Prostate gland (tissue), 2 donors: ENCODE results near the gene PPP3R1. TPM values are rescaled to one million over a fixed set of nuclear protein-coding genes. Genes with fewer than 3 reads are reported as not detected.

Source experiments
- DNase-seq: peaks from one replicate; pipeline ENCODE4 v3.0.0-alpha.2; 2019; ENCODE audit warnings: low spot score
- H3K27ac ChIP-seq, 2 donors: fragments of 200-600 bp; sonication (generic); 2 replicates each; pipeline ENCODE4 v1.5.1; 2017 to 2019
- H3K27me3 ChIP-seq: fragments of 200-600 bp; sonication (generic); replicated peaks from 2 replicates; pipeline ENCODE4 v1.5.1; 2019; ENCODE audit not compliant: insufficient read depth
- H3K36me3 ChIP-seq, 2 donors: fragments of 200-600 bp; sonication (generic); 1 replicate in 1 of 2; 2 replicates in 1 of 2; pipeline versions ENCODE4 v1.5.1 to v1.8.1; 2017 to 2019
- H3K4me1 ChIP-seq: fragments of 200-600 bp; sonication (generic); replicated peaks from 2 replicates; pipeline ENCODE4 v1.5.1; 2019
- H3K4me3 ChIP-seq, 2 donors: fragments of 200-600 bp; sonication (generic); 2 replicates each; pipeline ENCODE4 v1.5.1; 2017 to 2019
- H3K9me3 ChIP-seq: fragments of 200-600 bp; sonication (generic); 2 replicates; pipeline ENCODE4 v1.5.1; 2017
- CTCF ChIP-seq, 4 experiments: fragments of 200-600 bp in 2 of 4; fragments of 450-650 bp in 2 of 4; sonication (generic) in 2 of 4; IDR thresholded peaks; 1 replicate in 3 of 4; 2 replicates in 1 of 4; pipeline ENCODE4 v1.5.1; 2016 to 2019; ENCODE audit warnings: antibody characterized with exemption in 4 of 4, mild to moderate bottlenecking in 2 of 4, moderate library complexity in 2 of 4
- POLR2A ChIP-seq: fragments of 450-650 bp; IDR thresholded peaks from one replicate; pipeline ENCODE4 v1.6.1; 2016; ENCODE audit warnings: antibody characterized with exemption, mild to moderate bottlenecking
- POLR2AphosphoS5 ChIP-seq: sonication (generic); formaldehyde crosslinking; IDR thresholded peaks from one replicate; pipeline ENCODE4 v1.6.1; 2017; ENCODE audit warnings: antibody characterized with exemption
- WGBS: methylation state at CpG from one replicate; pipeline ENCODE4 v1.1.5; 2018; 5-methylcytosine and 5-hydroxymethylcytosine counted together
- intact Hi-C: fragments of 100-400 bp; cut with DNase I; formaldehyde crosslinking; loops from one replicate; pipeline ENCODE4 v1.14.2; 2022
- total RNA-seq, 2 donors: library from RNA; depleted of rRNA; stranded (reverse); fragments of >200 nt; gene quantifications; one replicate each; pipeline ENCODE4 v1.1.0, GENCODE V29; 2016

The PPP3R1 gene
- total RNA-seq, 2 donors from 2014 or later = 31.3 to 34.9 TPM

GRCh38 chr2:68244456-68244855 lies 7.9 kb downstream of the PPP3R1 start:
- H3K9me3 ChIP-seq = no peaks in the 10 kb centered on the region
- DNase-seq = no peak
- 47% methylated on average over 2 of the region's 2 CpGs for WGBS
- H3K4me3 ChIP-seq = no peak overlapping the region
- no peaks in the 10 kb centered on the region for H3K27me3 ChIP-seq
- H3K4me1 ChIP-seq = peaks cover 6% of the 10 kb centered on the region
- no peak for TF ChIP-seq POLR2A
- TF ChIP-seq CTCF (IDR thresholded peaks at IDR 0.05) = peak in 2 of 4 experiments; percentile 16 to 24
- TF ChIP-seq POLR2AphosphoS5 = no peak
- intact Hi-C loops = loop anchor here (2.0 kb wide), 1 partner anchor 122 kb away; no protein-coding TSS in a partner anchor
- no peaks in the 10 kb centered on the region for H3K36me3 ChIP-seq
- H3K27ac ChIP-seq = no peak overlapping the region

GRCh38 chr2:68241732-68242131 lies 10.6 kb downstream of the PPP3R1 start:
- no peak overlapping the region for H3K4me3 ChIP-seq
- H3K9me3 ChIP-seq = no peaks in the 10 kb centered on the region
- intact Hi-C loops = no loop called here
- no peak for DNase-seq
- no peak overlapping the region for H3K27ac ChIP-seq
- 96% methylated on average over 2 of the region's 2 CpGs for WGBS
- H3K27me3 ChIP-seq = no peaks in the 10 kb centered on the region
- TF ChIP-seq CTCF (IDR thresholded peaks at IDR 0.05) = no peak
- no peak for TF ChIP-seq POLR2AphosphoS5
- TF ChIP-seq POLR2A = no peak
- peaks cover 11% of the 10 kb centered on the region for H3K4me1 ChIP-seq
- H3K36me3 ChIP-seq = no peaks in the 10 kb centered on the region

GRCh38 chr2:68240446-68240845 lies 11.9 kb downstream of the PPP3R1 start:
- TF ChIP-seq CTCF (IDR thresholded peaks at IDR 0.05) (no peak), POLR2AphosphoS5 (no peak), POLR2A (no peak)
- intact Hi-C loops = no loop called here
- 80% methylated on average over 4 of the region's 4 CpGs for WGBS

GRCh38 chr2:68238955-68239822 lies 13.1 kb downstream of the PPP3R1 start:
- H3K4me1 ChIP-seq = peaks cover 11% of the 10 kb centered on the region
- intact Hi-C loops = no loop called here
- WGBS = 61% methylated on average over 6 of the region's 6 CpGs
- DNase-seq = no peak
- H3K36me3 ChIP-seq = no peaks in the 10 kb centered on the region
- no peaks in the 10 kb centered on the region for H3K9me3 ChIP-seq
- no peaks in the 10 kb centered on the region for H3K27me3 ChIP-seq
- no peak overlapping the region for H3K27ac ChIP-seq
- TF ChIP-seq POLR2AphosphoS5 = no peak
- TF ChIP-seq CTCF (IDR thresholded peaks at IDR 0.05) = no peak
- TF ChIP-seq POLR2A = no peak
- H3K4me3 ChIP-seq = no peak overlapping the region

More at GRCh38 chr2:68240446-68240845, 11.9 kb downstream of the PPP3R1 start:
- H3K27me3 ChIP-seq = no peaks in the 10 kb centered on the region
- no peak for DNase-seq
- no peak overlapping the region for H3K4me3 ChIP-seq
- H3K36me3 ChIP-seq = no peaks in the 10 kb centered on the region
- H3K4me1 ChIP-seq = peaks cover 11% of the 10 kb centered on the region
- no peaks in the 10 kb centered on the region for H3K9me3 ChIP-seq
- no peak overlapping the region for H3K27ac ChIP-seq
